NCI-H2171 (cell line): ENCODE measurements around the gene FSIP2.
A peak's percentile ranks its signal among the peaks of the same experiment; 100 is the strongest.

Source experiments
- DNase-seq: peaks from one replicate; lab custom pipeline; 2025; lab: John Stamatoyannopoulos, UW

The FSIP2 gene

GRCh38 chr2:185802926-185803325 lies 64.3 kb downstream of the FSIP2 start:
- no peak for DNase-seq

GRCh38 chr2:185806783-185807182 lies 68.2 kb downstream of the FSIP2 start:
- DNase-seq, result no peak

DNA sequence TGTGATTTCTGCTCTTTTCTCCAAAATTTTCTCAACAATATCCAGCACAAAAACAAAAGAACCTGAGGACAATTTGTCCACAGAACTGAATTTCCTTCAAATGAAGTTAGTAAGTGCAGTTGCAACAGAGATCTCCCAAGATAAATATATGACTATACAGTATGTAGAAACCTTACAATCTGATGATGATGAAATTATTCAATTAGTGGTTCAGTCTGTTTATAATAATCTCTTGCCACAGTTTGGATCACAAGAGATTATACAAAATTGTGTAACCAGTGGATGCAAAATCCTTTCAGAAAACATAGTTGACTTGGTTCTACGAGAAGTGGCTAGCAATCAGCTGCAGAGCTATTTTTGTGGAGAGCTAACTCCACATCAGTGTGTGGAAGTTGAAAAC lies 68.7 kb downstream of the FSIP2 start:
- DNase-seq, result no peak

- DNase-seq, result no peak
Observed at GRCh38 chr2:185811580-185811979, 73.0 kb downstream of the FSIP2 start.

- DNase-seq, result no peak
Observed at GRCh38 chr2:185813707-185814106, 75.1 kb downstream of the FSIP2 start.

GRCh38 chr2:185817991-185818390 lies 79.4 kb downstream of the FSIP2 start:
- no peak for DNase-seq

DNA sequence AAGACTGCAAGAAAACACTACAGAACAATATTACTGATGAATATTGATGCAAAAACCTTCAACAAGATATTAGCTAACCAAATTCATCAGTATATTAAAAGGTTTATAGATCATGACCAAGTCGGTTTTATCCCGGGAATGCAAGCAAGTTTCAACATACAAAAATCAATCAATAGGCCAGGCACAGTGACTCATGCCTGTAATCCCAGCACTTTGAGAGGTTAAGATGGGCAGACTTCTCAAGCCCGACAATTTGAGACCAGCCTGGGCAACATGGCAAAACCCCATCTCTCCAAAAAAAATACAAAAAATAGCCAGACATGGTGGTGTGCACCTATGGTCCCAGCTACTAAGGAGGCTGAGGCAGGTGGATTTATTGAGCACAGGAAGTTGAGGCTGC lies 82.9 kb downstream of the FSIP2 start:
- no peak for DNase-seq

DNA sequence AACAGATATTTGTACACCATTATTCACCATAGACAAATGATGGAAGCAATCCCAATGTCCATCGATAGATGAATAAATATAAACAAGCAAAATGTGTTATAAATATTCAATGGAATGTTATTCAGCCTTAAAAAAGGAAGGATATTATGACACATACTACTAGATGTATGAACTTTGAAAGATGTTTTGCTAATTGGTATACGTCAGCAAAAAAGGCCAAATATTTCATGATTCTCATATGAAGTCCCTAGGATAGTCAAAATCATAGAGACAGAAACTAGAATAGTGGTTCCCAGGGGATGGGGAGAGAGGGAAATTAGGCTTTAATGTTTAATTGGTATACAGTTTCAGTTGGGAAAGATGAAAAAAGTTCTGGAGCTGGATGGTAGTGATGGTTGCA lies 85.2 kb downstream of the FSIP2 start:
- DNase-seq, result no peak

DNA sequence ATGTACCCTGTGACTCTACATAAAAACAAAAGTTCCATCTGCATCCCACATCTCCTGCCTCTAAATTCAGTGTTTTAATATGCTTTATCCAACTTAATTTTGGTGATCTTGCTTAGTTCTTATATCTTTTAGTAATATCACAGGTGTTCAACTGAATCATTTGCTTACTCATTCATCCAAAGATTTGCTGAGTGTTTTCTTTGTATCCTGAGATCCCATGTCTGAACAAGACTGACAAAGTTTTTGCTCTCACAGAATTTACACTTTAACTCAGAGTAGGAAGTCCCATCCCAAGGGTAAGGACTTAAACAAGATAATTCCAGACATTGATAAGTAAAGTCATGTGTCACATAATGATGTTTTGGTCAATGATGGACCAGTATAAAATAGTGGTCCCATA lies 87.0 kb downstream of the FSIP2 start:
- no peak for DNase-seq

- DNase-seq, result no peak
Observed at GRCh38 chr2:185828326-185828725, 89.7 kb downstream of the FSIP2 start.

- DNase-seq, result no peak
Observed at GRCh38 chr2:185833864-185834263, 95.3 kb downstream of the FSIP2 start.

- DNase-seq, result no peak
Observed at GRCh38 chr2:185835974-185836373, 97.4 kb downstream of the FSIP2 start.

DNA sequence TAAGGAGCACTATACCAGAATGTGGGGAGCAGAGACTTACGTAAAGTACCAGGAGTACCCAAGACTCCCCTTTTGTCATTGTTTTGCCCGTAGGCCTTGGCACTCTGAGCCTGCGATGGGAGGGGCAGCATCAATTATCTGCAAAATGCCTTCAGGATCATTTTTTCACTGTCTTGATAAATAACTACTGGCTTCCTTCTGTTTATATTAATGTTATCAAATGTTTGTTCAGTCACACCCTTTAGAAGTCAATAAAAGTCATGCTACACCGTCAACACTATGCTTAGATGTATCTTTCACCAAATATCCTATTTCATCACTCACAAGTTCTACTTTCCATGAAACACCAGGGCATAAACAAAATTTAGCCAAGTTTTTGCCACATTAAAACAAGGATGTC lies 116.3 kb downstream of the FSIP2 start:
- no peak for DNase-seq

DNA sequence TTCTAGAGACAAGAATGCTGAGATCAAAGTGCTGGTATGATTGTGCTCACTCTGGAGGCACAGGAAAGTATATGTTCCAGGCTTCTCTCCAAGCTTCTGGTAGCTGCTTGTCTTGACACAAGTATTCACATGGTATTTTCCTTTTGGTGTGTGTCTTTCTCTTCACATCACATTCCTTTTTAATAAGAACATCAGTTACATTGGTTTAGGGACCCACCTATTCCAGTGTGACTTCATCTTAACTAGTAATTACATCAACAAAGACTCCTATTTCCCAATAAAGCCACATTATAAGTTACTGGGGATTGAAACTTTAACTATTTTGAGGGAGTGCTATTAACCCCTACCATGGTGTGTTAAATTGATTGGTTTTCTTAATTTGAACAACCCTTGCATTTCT lies 119.1 kb downstream of the FSIP2 start:
- DNase-seq, result no peak

DNA sequence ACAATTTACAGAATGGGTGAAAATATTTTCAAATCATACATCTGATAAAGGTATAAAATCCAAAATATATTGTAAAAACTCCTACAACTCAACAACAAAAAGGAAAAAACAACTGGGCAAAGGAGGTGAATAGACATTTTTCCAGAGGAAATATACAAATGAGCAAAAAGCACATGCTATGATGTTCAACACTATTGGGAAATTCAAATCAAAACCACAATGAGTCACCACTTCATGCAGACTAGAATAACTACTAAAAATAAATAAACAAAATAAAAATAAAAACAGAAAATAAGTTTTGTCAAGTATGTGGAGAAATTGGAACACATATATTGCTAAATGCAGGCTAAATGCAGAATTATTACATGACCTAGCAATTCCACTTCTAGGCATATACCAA lies 120.9 kb downstream of the FSIP2 start:
- DNase-seq, result no peak

DNA sequence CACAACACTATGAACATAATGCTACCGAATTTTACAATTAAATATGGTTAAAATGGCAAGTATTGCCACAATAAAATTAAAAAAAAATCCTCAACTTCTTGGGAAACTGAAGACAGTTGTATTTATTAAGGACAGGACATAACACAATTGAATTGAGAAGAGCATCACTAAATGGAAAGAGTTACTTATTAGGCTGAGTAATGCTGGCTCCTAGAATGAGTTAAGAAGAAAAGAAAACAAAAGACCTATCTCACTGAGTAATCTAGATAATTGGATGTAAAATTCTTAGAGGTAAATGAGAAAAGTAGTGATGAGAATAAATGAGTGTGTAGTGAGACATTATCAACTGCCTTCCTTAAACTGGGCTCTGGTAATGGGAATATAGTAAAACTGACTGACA lies 121.7 kb downstream of the FSIP2 start:
- DNase-seq, result no peak

- DNase-seq, result no peak
Observed at GRCh38 chr2:185862657-185863398, 124.2 kb downstream of the FSIP2 start.

DNA sequence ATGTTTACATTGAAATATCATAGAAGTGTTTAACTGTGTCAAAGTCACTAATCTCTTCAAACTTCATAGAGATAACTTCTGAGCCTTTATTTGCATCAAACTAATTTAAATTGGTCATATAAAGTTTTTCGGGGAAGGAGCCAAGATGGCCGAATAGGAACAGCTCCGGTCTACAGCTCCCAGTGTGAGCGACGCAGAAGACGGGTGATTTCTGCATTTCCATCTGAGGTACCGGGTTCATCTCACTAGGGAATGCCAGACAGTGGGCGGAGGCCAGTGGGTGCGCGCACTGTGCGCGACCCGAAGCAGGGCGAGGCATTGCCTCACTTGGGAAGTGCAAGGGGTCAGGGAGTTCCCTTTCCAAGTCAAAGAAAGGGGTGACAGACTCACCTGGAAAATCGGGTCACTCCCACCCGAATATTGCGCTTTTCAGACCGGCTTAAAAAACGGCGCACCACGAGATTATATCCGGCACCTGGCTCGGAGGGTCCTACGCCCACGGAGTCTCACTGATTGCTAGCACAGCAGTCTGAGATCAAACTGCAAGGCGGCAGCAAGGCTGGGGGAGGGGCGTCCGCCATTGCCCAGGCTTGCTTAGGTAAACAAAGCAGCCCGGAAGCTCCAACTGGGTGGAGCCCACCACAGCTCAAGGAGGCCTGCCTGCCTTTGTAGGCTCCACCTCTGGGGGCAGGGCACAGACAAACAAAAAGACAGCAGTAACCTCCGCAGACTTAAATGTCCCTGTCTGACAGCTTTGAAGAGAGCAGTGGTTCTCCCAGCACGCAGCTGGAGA lies 126.1 kb downstream of the FSIP2 start:
- DNase-seq, result peak; percentile 2

- no peak for DNase-seq
Observed at GRCh38 chr2:185875136-185875931, 136.7 kb downstream of the FSIP2 start.

- DNase-seq, result no peak
Observed at GRCh38 chr2:185876234-185876633, 137.6 kb downstream of the FSIP2 start.

DNA sequence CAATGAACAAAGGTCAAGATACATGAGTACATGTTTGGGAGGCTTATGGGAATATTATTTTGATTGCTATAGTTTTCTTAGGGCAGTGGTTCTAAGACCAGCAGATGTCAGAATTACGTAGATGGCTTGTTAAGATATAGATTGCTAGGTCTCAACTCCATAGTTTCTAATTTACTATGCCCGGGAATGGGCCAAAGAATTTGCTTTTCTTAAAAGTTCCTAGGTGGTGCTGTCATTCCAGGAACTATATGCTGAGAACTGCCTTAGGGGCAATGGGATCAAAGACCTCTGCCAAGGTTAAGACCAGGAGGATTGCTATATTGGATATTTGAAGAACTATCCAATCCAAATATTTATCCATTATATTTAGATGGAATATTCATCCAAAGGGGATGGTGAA lies 141.8 kb downstream of the FSIP2 start:
- no peak for DNase-seq
